Limb (tissue), 2 donors: ENCODE measurements around the gene NTRK3.

Source experiments
- DNase-seq, 2 donors: peaks; one replicate each; pipeline ENCODE4 v3.0.0-alpha.2; 2016; ENCODE audit errors: extremely low spot score in 2 of 2

Gene NTRK3

DNA sequence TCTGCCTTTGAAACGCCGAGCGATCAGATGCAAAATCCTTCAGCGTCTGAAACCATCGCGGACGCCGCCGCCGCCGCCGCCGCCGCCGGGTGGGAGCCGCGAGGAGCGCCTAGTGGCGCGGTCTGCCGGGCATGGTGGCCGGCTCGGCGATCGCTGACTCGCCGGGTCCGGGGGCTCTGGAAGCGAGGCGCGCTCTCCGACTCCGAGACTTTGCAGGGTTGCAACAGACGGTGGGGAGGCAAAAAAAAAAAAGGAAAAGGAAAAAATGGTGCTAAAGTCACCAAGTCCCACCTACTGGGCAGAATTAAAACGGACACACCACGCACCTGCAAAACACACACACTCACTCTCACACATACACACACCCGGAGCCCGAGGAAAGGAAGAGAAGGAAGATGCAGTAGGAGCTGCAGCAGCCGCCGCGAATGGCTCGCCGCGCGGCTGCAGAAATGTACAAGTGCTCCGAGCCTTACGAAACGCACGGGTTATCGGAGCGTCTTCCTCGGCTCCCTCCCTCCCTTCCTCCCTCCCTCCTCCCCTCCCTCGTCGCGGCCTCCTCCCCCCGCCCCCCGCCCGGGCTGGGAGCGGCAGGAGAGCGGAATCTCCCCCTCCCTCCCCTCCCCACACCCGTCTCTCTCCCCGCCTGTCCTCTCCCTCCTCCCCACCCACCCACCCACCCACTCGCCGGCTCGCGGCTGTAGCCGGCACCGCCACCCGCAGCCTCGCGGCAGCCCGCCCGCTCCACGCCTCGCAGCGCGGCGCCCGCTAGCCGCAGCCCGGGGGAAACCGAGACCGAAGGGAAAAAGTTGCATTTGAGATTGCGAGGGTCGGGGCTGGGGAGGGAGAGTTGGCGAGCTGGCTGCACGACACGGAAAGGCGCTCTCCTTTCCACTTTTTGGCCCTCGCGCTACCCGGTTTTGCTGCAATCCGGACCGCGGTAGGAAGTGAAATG is at the start of gene NTRK3:
Gene NTRK3, minus strand, starts transcription at position 461 of the 952 bp plus-strand sequence. CDS start 586 bp downstream, outside the sequence.
- peak in 1 of 2 donors; percentile 80 for DNase-seq

DNA sequence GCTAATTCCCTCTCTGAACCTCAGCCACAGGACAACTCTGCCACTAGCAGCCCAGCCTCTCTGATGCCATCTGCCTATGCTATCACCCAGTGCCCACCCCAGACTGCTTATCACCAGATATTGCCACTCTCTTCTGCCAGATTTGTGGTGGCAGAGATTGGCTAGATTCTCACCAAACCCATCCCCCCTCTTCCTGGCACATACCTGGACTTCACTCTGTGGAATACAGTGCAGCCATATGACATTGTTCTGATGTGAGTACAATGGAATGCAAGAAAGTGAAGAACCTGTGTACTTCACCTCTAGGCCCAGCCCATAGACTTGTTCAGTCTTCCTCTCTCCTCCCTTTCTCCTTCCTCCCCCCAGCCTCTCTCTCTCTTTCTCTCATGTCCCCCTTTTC is 46.9 kb upstream of the NTRK3 start:
- no peak for DNase-seq

DNA sequence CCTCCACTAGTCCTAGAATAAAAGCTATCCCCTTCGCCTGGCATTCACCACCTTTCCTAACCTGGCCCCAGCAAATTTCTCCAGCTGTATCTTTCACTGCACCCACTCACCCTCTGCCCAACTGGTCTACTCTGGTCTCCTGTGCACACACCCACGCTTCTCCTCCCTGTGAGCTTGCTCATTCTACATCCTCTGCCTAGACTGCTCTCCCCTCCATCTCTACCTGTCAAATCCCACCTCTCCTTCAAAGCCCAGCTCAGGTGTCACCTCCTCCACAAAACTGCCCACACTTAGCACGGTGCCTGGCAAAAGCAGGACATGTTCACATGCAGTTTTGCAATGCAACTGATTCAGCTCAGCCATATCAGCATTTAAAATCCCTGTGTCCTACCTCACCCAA is 45.8 kb upstream of the NTRK3 start:
- no peak for DNase-seq

DNA sequence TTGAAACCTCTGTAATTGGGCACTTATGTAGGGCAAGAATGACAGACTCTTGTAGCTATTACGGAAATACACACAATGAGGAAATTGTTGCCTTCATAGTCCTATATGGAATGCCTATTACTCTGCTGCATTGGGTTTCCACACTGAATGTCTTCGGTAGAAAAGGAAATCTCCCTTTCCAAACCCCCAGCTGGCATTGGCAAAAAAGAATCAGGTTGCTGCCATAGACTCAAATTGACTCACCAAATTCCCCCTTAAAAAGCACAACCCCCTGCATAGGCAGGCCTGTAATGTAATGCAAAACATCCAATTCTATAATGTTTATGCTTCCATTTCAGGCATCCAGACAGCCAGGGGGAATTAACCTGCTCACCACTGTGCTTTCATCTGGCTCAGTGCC is 44.8 kb upstream of the NTRK3 start:
- DNase-seq, result no peak

DNA sequence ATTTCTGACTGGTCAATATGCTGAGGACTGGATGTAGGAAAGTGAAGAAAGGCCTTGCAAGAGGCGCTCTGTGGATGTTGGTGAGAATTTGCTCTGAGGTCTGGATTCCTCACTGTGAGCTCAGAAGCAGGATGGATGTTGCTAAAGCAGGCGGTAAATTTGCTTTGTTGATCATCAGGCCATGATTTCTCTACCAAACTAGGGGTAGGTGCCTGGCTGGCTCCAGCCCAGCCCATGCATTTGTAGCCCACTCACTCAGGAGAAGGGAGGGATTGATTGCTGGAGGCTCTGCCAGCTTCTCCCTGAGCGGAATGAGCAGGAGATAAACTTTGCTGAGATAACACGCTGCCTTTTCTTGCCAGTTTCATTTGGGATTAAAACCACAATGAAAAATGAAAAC is 44.3 kb upstream of the NTRK3 start:
- no peak for DNase-seq

DNA sequence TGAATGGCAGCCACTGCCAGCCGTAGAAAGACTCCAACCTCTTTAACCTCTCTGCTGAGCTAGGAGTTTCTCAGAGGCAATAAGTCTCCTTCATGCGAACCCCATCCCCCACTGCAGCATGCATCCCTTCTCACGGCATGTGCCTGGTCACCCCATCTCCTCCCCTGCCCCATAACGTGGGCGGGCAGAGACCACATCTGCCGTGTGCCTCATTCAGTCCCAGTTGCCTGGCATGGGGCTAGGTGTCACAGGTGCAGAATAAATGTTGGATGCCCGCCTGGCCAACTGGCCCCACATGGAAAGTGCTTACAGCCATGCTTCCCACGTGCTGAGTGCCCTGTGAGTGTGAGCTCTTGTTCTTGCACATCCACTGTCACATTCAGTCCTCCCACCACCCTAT is 43.5 kb upstream of the NTRK3 start:
- no peak for DNase-seq

DNA sequence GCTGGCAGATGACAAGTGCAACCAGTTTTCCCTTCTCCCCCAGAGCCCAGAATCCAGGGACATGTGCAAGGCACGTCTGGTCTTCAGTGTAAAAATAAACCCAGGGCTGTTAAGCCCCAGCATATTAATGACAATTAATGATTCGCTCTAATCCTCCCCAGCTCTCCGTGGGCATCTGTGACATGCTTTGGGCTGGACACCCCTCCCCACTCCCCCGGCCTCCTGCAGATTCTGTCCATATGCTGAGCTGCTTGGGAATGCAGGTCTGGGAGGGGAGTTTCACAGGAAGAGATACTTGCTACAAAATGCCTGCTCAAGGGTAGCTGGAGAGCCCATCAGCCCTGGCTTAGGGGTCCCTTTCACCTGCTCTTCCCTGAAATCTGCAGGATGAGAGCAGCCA is 43.0 kb upstream of the NTRK3 start:
- DNase-seq, result no peak

DNA sequence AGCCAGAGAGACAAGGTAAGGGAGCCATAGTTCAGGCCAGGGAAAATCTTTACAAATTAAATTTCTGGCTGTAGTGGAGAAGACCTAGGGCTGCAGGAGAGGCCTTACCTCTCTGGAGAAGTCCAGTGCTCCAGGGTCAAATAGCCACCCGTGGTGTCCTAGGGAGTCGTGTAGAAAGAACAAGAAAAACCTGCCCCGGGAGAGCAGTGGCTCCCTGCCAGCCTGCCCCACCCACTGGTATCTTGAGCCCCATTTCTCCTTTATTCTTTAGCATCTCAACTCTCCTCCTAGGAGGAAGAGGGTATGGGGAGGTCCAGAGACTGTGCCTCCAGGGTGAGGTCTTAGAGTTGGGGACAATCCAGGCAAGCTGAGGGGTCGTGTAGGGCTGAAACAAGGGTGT is 32.1 kb upstream of the NTRK3 start:
- DNase-seq, result no peak

DNA sequence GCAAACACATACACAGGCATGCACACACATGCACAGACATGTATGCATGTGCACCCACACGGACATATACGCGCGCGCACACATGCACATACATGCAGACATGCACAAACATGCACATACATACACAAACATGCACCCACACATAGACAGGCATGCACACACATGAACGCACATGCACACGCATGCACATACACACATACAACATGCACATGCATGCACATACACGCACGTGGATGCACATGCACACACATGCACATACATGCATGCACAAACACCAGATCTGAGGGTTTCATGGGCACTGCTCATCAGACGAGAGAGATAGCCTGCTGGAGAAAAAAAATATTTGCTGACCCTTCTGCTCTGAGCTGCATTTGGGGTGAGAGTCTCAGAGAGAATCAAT is 31.7 kb upstream of the NTRK3 start:
- DNase-seq, result no peak

DNA sequence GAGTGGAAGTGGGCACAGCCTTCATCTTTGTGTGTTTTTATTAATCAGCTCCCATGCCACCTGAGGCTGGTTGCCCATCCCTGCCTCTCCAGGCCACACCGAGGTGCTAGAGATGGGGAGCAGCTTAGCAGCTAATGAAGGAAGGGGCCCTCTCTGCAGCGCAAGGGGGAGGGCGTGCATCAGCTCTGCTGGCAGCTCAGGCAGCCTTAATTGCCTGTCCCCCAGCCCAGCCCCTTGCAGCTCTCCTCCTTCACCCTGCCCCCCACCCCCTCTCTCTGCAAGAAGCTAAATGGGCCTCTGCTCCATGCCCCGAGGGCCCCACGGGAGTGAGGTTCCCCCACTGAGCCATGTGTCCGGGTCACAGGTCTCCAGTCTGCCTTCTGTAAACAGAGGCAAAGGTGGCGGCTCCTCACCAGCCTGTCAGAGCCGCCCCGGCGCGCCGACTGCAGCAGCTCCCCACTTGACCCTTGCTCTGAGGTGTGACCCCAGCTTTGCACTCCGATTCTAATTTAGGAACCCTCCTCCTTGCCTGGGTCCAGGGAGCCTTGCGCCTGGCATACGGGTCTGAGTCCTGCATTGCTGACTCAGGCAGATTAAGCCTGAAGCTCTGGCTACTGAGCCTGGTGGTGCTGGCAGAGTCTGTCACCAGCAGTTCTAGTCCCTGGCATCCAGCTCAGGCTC is 27.9 kb upstream of the NTRK3 start:
- no peak for DNase-seq

DNA sequence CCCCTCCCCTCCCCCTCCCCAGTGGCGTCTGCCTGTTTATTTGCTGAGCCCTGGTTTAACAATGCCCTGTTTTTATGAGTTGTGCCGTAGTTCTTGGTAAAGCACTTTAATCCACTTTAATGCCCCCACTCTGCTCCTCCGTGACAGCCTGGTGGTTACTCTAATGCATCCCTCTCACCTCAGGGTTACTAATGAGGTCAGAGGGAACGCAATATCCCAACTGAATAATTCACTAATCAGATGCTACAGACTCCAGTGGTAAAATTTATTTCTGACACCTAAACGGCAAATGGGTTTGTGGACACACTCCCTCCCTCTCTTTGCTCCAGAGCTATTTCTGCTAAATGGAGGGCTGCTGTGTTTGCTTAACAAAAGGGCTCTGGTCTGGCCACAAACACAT is 26.1 kb upstream of the NTRK3 start:
- DNase-seq, result no peak

DNA sequence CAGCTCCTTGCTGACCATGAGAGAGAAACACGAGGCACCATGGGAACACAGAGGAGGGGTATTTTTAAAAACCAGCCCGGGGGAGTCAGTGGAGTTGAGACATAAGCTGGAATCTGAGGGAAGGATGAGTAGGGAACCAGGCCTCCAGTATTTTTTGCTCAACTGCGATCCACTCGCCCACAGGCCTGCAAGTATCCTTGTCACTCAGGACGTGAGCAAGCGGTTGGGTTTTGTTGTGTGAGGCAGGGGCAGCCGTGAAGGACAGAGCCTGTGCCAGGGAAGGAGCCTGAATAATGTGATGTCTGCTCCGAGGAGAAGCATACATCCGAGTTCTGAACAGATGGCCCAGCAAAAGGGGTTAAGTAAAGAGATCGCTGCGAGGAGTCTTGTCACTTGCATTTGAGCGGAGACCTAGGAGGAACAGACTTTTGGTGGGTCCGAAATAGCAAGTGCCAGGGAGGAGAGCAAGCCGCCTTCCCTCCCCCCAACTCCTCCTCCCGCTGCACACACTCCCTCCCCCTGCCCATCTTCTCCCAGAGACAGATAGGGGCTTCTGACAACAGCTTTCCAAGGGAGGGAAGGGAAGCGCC is 20.4 kb upstream of the NTRK3 start:
- DNase-seq, result no peak

DNA sequence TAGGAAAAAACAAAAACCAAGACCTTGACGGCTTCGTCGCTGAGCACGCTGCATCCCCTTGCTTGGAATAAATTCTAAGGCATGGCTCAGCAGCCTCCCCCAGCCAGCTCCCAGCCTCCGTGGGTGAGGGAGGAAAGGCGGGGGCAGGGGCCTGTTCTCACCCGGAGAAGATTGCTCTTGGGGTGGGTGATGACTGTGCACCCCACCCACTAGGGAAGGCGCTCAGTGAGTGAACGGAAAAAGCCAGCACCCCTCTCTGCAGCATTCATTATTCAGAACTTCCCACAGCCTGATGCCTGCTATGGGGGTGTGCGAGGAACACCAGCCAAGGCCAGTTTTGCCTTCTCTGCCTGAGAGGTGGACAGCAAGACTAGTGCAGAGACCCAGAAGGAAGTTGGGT is 19.3 kb upstream of the NTRK3 start:
- DNase-seq, result no peak

DNA sequence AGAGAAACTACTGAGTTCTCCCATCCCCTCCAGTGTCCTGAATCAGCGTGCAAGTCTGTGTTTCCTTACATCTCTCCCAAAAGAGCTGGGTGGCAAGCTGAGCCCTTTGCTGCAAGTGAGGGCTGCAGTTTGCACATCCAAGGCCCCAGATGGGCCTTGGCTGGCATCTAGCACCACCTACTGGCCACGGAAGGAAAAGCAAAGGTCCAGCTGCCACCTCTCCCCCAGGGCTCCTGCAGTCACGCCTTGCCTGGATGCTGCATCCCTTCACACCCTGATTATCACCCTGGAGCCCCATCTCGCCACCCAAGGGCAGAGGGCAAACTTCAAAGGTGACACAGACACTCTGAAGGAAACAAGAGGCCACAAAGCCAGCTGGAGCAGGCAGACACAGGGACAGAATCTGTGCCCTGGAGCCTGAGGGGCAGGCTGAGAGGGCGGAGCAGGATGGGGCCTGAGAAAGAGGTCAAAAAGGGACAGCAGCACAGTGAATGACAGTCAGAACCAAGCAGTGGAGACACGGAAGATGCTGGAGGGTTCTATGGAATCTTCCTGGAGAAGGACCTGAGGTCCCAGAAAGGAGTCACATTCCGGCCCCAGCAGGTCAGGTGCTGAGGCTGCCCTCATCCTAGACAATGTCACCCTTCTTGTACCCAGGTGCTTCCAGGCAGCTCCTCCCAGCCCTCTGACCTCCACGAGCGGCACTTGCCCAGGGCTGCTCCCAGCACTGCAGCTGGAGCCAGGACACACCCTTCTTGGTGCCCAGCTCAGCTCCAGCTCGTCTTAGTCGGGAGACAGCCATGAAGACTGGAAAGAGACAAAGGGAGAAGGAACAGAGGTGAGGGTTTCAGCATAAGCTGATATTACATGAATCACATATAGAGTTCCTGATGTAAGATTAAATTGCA is 18.3 kb upstream of the NTRK3 start:
- peak; percentile 70 to 86 for DNase-seq

DNA sequence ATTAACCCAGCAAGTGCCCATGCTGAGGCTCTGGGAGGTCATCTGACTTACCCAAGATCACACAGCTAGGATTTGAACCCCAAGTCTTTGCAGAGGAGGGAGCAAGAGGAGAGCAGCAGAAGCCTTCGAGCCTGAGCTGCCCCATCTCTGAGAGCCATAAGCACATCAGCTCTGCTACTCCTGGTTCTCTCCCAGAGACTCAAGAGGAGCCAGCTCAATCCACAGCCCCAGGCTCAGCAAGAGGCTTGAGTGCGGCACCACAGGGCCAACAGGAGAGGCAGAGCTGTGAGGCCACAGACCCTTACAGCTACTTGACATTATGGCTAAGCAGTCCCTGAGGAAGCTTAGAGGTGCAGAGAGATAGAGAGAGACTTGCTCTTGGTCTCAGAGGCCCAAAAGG is 15.9 kb upstream of the NTRK3 start:
- DNase-seq, result no peak

DNA sequence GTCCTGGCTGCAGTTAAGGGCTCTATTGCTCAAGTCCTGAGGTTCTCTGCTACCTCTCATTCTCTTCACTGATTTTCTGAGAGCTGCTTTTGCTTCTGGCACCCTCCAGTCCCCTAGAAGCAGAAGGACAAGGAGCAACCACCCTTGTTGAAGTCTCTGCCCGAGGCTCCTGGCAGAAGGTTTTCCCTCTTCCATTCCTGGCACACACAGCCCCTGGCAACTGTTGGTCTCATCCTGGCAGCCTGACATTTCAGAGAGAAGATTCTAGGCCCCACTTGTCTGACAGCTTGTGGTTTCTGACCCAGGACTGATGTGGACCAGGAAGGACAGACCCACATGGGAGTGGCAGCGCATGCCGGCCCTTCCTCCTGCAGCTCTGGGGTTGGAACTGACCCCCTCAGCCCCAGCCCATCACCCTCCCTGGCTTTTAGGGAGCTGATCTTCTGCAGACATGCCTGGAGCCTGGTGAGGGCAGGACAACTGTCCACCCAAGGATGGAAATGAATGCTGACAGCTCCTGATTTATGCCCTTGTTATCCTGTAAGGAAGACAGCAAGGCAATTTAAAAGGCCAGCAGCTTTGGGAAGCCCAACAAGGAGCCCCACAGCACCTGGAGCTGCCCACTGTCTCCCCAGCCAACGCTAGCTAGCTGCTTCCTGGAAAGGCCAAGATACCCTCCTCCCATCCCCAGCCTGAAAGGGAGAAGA is 13.0 kb upstream of the NTRK3 start:
- no peak for DNase-seq

DNA sequence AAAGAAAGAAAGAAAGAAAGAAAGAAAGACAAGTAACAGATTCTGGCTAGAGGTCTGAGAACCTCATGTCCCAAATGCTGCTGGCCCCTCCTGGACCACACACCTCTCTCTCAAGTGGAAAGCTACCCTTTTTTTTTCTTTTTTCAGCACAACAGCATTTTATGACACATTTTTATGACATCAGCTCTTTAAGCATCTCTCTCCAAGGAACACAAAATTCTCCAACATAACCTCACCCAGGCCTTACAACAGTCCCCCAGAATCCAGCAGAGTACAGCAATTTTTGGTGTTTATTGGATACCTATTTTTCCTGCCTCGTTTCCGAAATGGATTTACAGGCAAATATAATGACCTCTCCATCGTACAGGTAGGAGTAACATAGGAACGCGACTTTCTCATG is 11.2 kb upstream of the NTRK3 start:
- no peak for DNase-seq

DNA sequence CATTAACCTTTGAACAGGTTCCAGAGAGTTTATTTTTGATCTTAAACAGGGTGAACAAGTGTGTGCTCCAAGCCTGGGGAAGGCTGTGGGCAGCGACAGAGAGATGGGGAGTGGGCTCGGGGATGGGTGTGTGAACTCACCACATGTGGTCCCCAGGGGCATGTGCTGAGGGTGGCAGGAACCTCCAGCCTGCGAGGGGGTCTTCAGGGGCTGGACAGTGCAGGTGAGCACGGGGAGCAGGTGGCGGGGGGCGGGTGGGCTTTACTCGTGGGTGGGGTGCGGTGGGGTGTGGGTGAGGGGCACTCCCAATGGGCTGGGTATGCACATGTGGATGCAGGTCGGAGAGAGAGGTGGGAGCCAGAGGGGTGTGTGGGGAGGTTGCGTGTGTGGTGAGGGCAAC is 9.6 kb upstream of the NTRK3 start:
- no peak for DNase-seq

DNA sequence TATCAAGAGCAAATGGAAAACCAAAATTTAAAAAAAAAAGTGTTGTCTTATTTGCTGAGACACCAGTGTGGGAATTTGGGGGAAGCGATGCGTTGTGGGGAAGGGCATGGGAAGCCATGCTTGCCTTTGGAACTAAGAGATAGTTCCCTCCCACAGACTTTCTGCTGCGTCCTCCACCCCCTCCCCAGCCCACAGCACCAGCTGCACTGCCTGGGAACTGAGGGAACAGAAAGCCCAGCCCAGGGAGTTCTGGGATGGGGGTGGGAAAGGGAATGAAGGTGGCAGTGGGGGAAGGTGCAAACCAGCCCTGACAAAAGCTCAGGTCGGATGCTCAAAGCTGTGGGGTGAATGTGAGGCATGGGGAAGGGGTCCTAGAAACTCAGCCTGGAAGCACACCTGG is 8.1 kb upstream of the NTRK3 start:
- no peak for DNase-seq

DNA sequence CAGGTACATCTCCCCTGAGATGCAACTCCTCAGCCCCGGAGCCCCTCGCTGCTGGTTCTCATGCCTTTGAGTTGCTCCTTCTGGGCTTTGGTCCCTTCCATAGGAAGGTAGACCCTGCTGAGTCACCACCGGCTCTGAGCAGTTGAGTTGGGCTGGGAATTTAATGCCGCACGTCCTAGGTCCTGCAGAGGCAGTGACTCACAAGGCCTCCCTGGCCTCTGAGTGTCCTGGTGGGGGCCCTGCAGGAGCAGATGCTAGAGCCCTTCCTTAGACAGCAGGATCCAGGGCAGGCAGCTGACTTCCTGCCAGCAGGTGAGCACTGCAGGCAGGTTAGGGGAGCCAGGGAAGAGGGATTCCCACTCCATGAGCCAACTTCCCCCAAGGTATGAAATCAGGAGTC is 5.5 kb upstream of the NTRK3 start:
- DNase-seq, result no peak
